NCI-H2081 (cell line): ENCODE results near the gene FDXR.

ENCODE experiments used
- DNase-seq, 2 experiments: peaks; one replicate each; lab custom pipeline; 2025; lab: John Stamatoyannopoulos, UW

FDXR gene

GRCh38 chr17:74857191-74857590 is 15.6 kb downstream of the FDXR start:
- DNase-seq = no peak

DNA sequence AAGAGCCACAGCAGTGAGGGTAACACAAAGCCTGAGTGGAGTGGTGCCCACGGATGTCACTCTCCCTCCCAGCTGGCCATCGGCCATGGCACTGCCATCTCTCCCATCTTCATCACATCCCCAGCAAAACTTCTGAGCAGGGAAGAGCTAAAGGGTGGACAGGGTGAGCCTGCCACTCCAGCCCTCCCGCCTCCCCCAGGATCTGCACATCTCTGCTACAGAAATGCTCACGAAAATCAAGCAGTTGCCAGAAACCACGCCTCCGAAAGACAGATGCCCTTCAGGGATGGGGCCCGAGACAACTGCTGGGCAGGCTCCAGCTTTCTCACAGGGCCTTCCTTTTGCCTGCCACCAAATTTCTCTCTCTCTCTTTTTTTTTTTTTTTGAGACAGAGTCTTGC is 16.7 kb downstream of the FDXR start:
- no peak for DNase-seq

GRCh38 chr17:74855323-74855722 is 17.5 kb downstream of the FDXR start:
- no peak for DNase-seq

- DNase-seq = no peak
These were observed 18.0 kb downstream of the FDXR start for GRCh38 chr17:74854792-74855191.

DNA sequence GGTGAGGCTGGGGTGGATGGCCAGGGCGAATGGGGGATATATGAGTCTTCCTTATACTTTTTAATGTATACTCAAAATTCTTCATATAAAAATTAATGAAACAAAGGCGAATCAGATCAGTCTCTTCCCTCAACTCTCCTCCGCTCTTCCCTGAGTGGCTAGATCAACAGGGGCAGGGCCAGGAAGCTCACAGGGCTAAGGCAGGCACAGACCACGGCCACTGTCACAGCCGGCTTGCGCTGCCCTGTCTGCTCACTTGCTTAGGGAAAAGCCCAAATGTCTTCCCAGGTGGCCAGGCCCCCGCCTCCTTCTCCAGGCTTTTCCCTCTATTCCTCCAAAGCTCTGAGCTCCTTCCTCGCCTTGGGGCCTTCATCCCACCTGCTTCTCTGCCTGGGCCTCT is 19.1 kb downstream of the FDXR start:
- DNase-seq = no peak

DNA sequence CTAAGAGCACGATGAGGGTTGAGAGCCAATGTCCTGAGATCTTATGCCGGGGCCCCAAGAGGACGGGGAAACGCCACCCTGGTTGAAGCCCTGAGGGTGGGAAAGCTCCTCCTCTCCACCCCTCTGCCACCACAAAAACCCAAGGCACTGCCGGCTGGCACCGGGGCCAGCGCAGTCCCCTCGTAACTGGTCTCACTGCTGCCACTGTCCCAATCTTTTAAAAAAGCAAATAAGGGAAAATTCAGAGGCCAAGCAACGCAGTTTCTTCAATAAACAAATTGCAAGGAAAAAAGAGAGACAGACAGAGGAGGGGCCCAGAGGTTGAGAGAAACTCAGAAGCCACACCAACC is 19.8 kb downstream of the FDXR start:
- no peak for DNase-seq

DNA sequence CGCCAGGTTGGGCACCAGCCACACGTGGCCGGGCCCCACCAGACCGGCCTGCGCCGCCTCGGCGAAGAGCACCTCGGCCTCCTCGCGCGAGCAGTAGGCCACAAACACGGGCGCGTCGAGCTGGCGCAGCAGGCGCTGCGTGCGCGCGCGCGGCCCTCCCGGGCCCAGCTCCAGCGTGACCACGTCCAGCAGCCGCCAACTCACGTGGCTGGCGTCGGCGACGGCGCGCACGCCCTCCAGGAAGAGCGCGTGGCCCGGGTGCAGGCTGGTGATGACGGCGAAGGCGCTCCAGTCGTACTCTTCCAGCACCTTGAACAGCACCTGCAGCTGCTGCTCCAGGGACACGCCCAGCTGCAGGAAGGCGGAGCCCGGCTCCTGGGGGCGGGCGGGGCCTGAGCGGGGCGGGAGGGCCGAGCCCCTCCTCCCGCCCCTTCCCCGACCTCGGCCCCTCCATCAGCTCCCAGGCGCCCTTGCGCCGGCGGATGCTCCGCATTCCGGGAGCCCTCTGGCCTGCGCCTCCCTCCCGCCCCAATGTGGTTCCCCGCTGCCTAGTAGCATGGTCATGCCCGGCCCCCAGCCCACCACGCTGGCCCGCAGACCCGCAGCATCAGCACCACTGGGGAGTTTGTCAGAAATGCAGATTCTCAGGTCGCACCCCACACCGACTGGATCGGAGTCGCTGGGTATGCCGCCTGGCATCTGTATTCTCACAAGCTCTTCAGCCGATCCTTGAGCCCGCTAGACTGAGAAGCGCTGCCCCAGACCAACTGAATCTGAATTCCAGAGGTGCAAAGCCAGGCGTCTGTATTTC is 20.4 kb downstream of the FDXR start:
- peak in 1 of 2 experiments; percentile 19 for DNase-seq

GRCh38 chr17:74851612-74852236 is 21.1 kb downstream of the FDXR start:
- peak; percentile 20 to 43 for DNase-seq

- no peak for DNase-seq
These were observed 21.9 kb downstream of the FDXR start for GRCh38 chr17:74850914-74851313.

DNA sequence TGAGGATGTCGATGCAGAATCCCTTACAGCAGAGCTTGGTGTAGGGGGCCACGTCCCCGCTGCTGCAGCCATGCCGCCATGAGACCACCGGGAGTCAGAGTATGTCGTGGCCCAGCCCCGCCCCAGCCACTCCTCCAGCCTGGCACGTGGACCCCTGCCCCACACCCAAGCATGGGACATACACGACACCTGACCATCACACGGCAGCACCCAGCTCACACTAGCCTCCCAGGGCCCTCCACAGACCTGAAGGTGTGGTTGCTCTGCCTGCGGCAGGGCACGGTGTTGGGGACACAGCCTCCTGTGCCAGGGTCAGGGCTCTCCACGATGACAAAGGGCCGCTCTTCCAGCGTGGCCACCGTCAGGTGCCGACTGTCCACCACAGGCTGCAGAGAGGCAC is 22.5 kb downstream of the FDXR start:
- DNase-seq = no peak

DNA sequence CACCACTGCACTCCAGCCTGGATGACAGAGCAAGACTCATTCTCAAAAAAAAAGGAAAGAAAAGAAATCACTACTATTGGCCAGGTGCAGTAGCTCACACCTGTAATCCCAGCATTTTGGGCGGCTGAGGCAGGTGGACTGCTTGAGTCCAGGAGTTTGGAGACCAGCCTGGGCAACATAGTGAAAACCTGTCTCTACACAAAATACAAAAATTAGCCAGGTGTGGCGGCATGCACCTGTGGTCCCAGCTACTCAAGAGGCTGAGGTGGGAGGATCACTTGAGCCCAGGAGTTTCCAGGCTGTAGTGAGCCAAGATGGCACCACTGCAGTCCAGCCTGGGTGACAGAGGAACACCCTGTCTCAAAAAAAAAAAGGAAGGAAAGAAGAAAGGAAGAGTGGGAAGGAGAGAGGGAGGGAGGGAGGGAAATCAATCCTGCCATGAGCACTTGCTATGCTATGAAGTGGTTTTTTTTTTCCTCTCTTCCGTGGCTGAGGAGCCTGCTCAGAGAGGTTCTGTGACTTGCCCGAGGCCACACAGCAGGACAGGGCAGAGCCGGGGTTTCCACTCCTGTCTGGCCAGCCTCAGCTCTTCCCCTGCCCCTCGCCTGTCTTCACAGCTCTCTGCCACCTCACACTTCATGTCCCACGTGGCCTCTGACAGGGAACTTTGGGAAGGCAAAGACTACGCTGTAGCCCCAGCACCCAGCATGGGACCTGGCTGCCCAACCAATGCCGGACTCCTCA is 24.0 kb downstream of the FDXR start:
- no peak for DNase-seq

- no peak for DNase-seq
These were observed 26.2 kb downstream of the FDXR start for GRCh38 chr17:74846621-74847020.

DNA sequence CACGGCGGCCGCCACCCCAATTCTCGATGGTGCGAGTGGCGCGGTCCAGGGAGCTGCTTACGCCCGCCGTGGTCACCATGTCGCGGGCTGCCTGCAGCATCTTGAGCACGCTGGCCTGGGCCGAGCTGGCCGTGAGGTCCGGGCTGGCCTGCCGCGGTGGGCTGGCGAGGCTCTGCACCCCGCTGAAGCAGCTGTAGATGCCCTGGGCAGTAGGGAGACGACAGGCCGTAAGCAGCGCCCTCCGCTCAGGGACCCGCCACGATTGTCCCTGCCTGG is 29.5 kb downstream of the FDXR start:
- DNase-seq = no peak

DNA sequence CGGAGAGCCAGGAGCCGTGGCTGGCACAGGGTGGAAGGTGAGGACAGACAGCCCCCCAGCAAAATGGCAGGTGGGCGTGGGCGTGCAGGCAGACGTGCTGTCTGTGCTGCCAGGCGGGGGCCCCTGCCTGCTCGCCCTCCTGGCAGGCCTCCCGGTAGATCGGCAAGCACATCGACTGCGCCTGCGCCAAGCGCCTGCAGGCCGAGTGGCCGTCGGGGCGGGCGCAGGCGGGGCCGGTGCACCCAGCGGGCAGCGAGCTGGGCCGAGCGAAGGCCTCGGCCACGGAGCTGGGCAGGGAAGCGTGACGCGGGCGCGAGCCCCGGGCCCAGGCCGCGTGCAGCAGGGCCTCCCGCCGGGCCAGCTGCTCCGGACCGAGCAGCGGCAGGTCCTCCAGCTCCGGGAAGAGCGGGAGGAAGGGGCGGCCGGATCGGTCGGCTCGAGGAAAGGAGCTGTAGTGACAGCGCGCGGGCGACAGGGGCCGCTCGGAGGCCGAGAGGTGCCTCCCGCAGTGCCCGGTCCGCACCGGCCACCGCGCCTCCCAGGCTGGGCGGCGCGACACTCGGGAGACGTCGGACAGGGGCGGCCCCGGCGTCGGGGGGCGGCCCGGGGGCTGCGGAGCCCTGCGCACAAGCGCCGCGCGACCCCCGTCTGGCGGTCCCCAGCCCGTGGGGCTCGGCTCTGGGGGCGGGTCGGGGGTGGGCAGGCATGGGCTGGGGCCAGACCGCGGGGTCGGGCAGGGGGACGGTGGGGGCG is 30.0 kb downstream of the FDXR start:
- DNase-seq = peak; percentile 50 to 72

- DNase-seq = no peak
These were observed 30.6 kb downstream of the FDXR start for GRCh38 chr17:74842146-74842598.

GRCh38 chr17:74840989-74841666 is 31.7 kb downstream of the FDXR start:
- no peak for DNase-seq

- DNase-seq = no peak
These were observed 32.6 kb downstream of the FDXR start for GRCh38 chr17:74839990-74840852.

DNA sequence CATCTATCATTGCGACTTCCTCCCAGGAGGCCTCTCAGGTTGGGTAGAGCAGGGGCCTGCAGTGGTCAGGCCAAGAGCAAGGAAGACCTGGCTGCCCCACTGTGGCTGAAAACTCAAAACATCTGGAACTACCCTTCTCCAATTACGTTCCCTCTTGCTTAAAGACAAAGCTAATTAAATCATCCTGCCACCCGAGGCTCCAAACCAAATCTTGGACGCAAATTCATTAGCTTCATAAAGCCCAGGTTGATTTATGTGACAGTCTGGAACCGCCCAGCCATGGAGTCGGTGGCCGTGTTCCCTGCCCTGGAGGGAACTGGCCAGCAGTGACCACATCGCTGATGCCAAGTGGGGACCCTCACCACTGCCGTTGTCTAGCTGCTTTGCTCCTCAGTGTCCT is 34.5 kb downstream of the FDXR start:
- DNase-seq = no peak

DNA sequence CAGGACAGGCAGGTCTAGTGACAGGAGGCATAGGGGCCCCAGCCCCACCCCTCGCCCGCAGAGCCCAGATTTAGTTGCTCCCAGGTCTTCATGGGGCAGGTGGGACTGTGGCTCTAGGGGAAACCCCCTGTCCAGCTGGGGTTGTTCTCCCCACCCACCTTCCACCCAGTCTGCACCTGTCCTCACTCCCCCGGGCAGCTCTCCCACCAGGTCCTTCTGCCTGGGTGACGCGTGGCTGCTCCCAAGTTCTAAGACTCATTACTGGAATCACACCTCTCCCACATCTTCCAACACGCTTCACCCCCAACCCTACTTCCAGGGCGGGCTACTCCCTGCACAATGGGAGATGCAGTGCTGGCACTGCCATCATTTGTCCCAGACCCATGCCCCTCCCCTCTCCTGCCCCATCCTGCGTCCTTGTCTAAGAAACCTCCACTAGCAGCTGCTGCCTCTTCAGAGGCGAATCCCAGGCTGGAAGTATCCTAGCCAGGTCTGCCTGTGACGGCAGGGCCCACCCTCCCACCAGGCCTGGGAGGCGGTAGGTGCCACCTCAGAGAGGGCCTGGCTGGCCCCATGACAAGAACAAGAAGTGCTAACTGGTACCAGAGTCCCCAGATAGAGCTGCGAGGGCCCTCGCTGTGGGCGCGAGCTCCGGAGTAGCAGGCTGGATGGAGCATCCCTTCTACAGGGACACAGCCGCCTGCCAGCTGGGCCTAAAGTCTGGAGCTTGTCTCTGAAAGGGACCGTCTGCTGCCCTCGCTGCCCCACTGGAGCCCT is 35.9 kb downstream of the FDXR start:
- DNase-seq = no peak

DNA sequence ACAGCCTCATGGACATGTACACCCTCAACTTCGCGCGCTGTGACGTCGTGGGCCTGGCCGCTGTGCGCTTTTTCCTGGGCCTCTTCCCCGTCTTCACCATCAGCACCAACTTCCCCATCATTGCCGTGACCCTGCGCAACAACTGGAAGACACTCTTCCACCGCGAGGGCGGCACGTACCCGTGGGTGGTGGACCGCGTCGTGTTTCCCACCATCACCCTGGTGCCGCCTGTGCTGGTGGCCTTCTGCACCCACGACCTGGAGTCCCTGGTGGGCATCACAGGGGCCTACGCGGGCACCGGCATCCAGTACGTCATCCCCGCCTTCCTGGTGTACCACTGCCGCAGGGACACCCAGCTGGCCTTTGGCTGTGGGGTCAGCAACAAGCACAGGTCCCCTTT is 36.6 kb downstream of the FDXR start:
- DNase-seq = no peak
